DND-41 (cell line): ENCODE data around the gene DSCAML1.

ENCODE experiments used
- ATAC-seq: fragments of 200-7000 bp; cut with Tn5 transposase; 3 replicates; pipeline ENCODE4 v1.9.1; 2021; ENCODE audit warnings: low read depth; ENCODE audit not compliant: insufficient read depth
- DNase-seq: peaks from one replicate; pipeline ENCODE4 v3.0.0-alpha.2; 2020
- H2AFZ ChIP-seq: 2 replicates; pipeline ENCODE4 v1.6.0; 2012; ENCODE audit warnings: low read depth, low read length
- H3K27ac ChIP-seq: 2 replicates; pipeline ENCODE4 v1.5.1; 2012; ENCODE audit warnings: low read length, inconsistent platforms
- H3K27me3 ChIP-seq: fragments of 200-600 bp; sonication (generic); 2 replicates; pipeline ENCODE4 v1.6.0; 2012; ENCODE audit warnings: low read length, mild to moderate bottlenecking, inconsistent platforms; ENCODE audit not compliant: insufficient read depth, poor library complexity
- H3K36me3 ChIP-seq: 2 replicates; pipeline ENCODE4 v1.5.1; 2012; ENCODE audit warnings: low read length, inconsistent platforms; ENCODE audit not compliant: insufficient read depth
- H3K4me1 ChIP-seq: 2 replicates; pipeline ENCODE4 v1.5.1; 2012; ENCODE audit warnings: mild to moderate bottlenecking, low read length; ENCODE audit not compliant: insufficient read depth
- H3K4me2 ChIP-seq: 2 replicates; pipeline ENCODE4 v1.6.0; 2012; ENCODE audit warnings: mild to moderate bottlenecking, moderate library complexity, low read length, inconsistent platforms; ENCODE audit not compliant: insufficient read depth
- H3K4me3 ChIP-seq, 2 experiments: fragments of 200-600 bp in 1 of 2; shearing (Covaris generic) in 1 of 2; 2 replicates each; pipeline ENCODE4 v1.5.1; 2012 to 2016; ENCODE audit warnings: inconsistent platforms in 2 of 2, low read length in 2 of 2, mild to moderate bottlenecking in 2 of 2, low read depth in 1 of 2, moderate library complexity in 1 of 2
- H3K79me2 ChIP-seq: 2 replicates; pipeline ENCODE4 v1.6.0; 2012; ENCODE audit warnings: low read length, inconsistent platforms; ENCODE audit not compliant: insufficient read depth
- H3K9ac ChIP-seq: 2 replicates; pipeline ENCODE4 v1.6.0; 2012; ENCODE audit warnings: low read depth, mild to moderate bottlenecking, inconsistent platforms, low read length, moderate library complexity
- H3K9me3 ChIP-seq: 2 replicates; pipeline ENCODE4 v1.5.1; 2012; ENCODE audit warnings: low read length, moderate library complexity, mild to moderate bottlenecking, inconsistent platforms; ENCODE audit not compliant: insufficient read depth, severe bottlenecking
- H4K20me1 ChIP-seq: 2 replicates; pipeline ENCODE4 v1.6.0; 2012; ENCODE audit warnings: low read length; ENCODE audit not compliant: insufficient read depth
- CTCF ChIP-seq: IDR thresholded peaks from 2 replicates; pipeline ENCODE4 v1.5.1; 2012; ENCODE audit warnings: borderline replicate concordance, low read length, moderate library complexity, mild to moderate bottlenecking; ENCODE audit not compliant: poor library complexity, severe bottlenecking; ENCODE audit errors: extremely low read depth
- EZH2 ChIP-seq: IDR thresholded peaks from 3 replicates; pipeline ENCODE4 v1.6.1; 2012; ENCODE audit warnings: borderline replicate concordance, low read depth, mild to moderate bottlenecking, moderate library complexity, low read length, inconsistent platforms; ENCODE audit not compliant: severe bottlenecking

The DSCAML1 gene

DNA sequence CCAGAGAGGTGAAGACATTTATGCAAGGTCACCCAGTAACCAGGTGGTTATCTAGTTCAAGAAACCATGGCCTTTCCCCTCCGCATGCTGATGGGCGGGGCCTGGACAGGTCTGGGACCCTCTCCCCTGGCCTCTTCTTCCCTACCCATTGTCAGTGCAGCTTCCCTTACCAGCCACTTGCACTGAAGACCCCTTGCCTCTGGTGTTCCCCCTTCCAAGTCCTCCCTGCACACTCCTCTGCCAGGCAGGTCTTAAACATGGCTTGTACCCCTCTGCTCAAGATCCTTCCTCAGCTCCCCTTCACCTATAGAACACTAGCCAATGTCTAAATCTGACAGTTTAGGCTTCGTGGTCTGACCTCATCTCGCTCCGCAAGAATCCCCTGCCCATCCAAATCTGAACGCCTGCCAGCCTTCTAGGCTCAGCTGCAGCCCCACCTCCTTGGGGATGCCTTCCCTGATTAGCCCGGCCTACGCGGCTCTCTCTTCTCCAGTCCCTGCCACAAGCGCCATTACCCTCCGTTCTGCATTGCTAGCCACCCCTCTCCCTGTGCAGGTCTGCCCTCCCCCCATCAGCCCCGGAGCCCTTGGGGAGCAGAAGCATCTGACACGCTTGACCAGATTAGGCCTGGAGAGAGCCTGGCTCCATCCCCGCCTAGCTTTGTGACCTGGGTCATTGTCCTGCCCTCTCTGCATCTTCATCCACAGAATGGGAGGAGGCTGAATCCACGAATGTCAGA is 213.8 kb downstream of the DSCAML1 start:
- Histone ChIP-seq H3K27me3 (no peaks in the 10 kb centered on the region), H3K4me3 (no peak overlapping the region), H3K9ac (no peak overlapping the region), H3K36me3 (no peaks in the 10 kb centered on the region), H4K20me1 (peaks cover 22% of the 10 kb centered on the region), H3K79me2 (no peaks in the 10 kb centered on the region), H3K27ac (no peak overlapping the region), H3K4me2 (no peak overlapping the region), H3K9me3 (no peaks in the 10 kb centered on the region), H3K4me1 (no peaks in the 10 kb centered on the region), H2AFZ (no peak overlapping the region)
- ATAC-seq (no peak), DNase-seq (no peak)
- no peak for TF ChIP-seq CTCF
- TF ChIP-seq EZH2: no peak

DNA sequence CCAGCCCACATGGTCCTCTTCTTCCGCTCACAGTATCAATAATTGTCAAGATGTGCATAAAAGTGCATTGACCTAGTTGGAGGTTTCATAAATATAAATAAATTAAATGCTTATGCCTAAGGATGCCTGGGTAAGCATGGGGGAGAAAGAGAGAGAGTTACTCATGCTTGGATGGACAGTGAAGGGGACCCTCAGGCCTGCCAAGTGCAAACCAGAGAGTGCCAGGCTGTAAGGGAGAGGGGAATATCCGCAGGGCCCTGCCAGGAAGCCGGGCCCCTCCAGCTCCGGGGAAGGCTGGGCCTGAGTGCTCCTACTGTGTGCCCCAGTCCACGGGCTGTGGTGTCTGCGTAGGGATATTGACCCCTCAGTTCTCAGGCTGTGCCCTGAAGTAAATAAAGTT is 214.6 kb downstream of the DSCAML1 start:
- Histone ChIP-seq H3K27me3 (no peaks in the 10 kb centered on the region), H3K9me3 (no peaks in the 10 kb centered on the region), H3K4me3 (no peak overlapping the region), H3K4me2 (no peak overlapping the region), H3K9ac (no peak overlapping the region), H4K20me1 (peaks cover 16% of the 10 kb centered on the region), H3K79me2 (no peaks in the 10 kb centered on the region), H3K4me1 (no peaks in the 10 kb centered on the region), H3K36me3 (no peaks in the 10 kb centered on the region), H2AFZ (no peak overlapping the region), H3K27ac (no peak overlapping the region)
- no peak for TF ChIP-seq EZH2
- no peak for TF ChIP-seq CTCF
- ATAC-seq (no peak), DNase-seq (no peak)

DNA sequence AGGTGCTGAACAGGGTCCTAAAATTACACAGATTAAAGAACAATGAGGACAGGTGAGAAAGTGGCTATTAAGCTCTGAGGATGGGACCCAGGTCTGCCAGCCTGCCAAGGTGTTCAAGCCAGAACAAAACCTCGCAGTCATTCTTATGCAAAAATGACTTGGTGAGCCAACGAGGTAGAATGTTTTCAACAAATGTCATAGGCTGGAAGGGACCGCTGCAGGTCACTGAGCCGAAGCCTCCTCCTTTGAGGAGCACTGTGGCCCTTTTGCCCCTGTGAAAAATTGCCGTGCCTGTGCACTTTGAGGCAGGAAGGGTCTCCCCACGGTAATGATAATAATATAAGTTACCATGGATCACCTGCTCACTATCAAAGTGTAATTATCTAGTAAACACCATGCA is 216.2 kb downstream of the DSCAML1 start:
- H3K27me3 ChIP-seq: no peaks in the 10 kb centered on the region
- no peaks in the 10 kb centered on the region for H3K36me3 ChIP-seq
- DNase-seq (no peak), ATAC-seq (no peak)
- TF ChIP-seq CTCF (no peak), EZH2 (no peak)
- no peak overlapping the region for H3K4me2 ChIP-seq
- peaks cover 12% of the 10 kb centered on the region for H4K20me1 ChIP-seq
- no peak overlapping the region for H3K27ac ChIP-seq
- H3K4me1 ChIP-seq: no peaks in the 10 kb centered on the region
- no peak overlapping the region for H2AFZ ChIP-seq
- no peak overlapping the region for H3K9ac ChIP-seq
- H3K9me3 ChIP-seq: no peaks in the 10 kb centered on the region
- no peaks in the 10 kb centered on the region for H3K79me2 ChIP-seq
- H3K4me3 ChIP-seq: no peak overlapping the region

DNA sequence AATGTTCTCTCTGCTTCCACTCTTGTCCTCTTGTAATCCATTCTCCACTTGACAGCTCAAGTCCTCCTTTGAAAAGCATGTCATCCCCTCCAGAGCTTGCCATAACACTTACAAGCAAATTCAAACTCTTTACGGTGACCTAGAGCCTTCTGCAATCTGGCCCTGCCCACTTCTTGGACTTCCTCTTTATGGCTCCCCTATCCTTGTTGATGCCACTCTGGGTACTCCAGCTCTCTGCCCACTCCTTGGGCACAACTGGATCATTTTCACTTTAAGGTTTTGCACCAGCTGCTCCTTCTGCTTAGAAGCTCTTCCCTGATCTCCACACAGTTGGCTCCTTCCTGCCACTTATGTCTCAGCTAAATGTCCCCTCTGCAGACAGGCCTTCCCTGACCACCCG is 217.9 kb downstream of the DSCAML1 start:
- no peaks in the 10 kb centered on the region for H3K9me3 ChIP-seq
- H2AFZ ChIP-seq: no peak overlapping the region
- no peaks in the 10 kb centered on the region for H3K79me2 ChIP-seq
- no peak overlapping the region for H3K27ac ChIP-seq
- H3K27me3 ChIP-seq: no peaks in the 10 kb centered on the region
- DNase-seq (no peak), ATAC-seq (no peak)
- H3K4me3 ChIP-seq: no peak overlapping the region
- no peak overlapping the region for H3K9ac ChIP-seq
- no peak overlapping the region for H3K4me2 ChIP-seq
- no peak for TF ChIP-seq EZH2
- TF ChIP-seq CTCF: no peak
- H3K4me1 ChIP-seq: no peaks in the 10 kb centered on the region
- no peaks in the 10 kb centered on the region for H3K36me3 ChIP-seq
- peaks cover 9% of the 10 kb centered on the region for H4K20me1 ChIP-seq
